C4-2B (cell line): ENCODE measurements around the gene SEMA3A.

Experiments used
- CTCF ChIP-seq: fragments of 450-650 bp; conservative IDR thresholded peaks from 2 replicates; pipeline ENCODE4 v1.5.1; 2017; ENCODE audit warnings: mild to moderate bottlenecking
- ZFX ChIP-seq: fragments of 450-650 bp; IDR thresholded peaks from 2 replicates; pipeline ENCODE4 v1.6.1; 2017

DNA sequence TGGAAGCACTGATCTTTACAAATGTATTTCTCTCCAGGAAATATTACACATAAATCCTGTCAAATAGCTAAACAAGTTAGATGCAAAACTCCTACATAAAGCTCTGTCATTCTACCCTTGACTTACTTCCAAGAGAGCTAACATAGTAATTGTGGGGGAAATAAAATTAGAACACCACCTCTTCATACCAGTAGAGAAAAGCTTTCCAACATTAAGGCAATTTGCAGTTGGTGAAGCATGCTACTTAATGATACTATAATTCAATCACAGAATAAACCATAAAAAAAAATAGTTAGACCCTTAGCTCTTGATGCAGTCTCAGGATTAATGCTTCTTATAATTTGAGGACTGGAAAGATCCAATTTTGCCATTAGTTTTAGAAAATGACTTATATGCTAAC, 35.2 kb downstream of the SEMA3A start:
- TF ChIP-seq CTCF (no peak), ZFX (no peak)
